Astrocyte (in vitro differentiated cells and primary cell): ENCODE data around the gene CHN1.

Experiments used
- CTCF ChIP-seq: IDR thresholded peaks from 2 replicates; pipeline ENCODE4 v1.5.1; 2011; ENCODE audit warnings: low read depth, mild to moderate bottlenecking, inconsistent platforms, low read length, moderate library complexity; ENCODE audit not compliant: insufficient read depth
- EZH2 ChIP-seq: IDR thresholded peaks from 2 replicates; pipeline ENCODE4 v1.6.1; 2012; ENCODE audit warnings: mild to moderate bottlenecking, low read length, inconsistent platforms; ENCODE audit not compliant: insufficient read depth

- TF ChIP-seq EZH2 (no peak), CTCF (no peak)
Observed at GRCh38 chr2:174840436-174840835, 164.7 kb downstream of the CHN1 start.
